ENCODE measurements around the gene SMG7. TPM values are rescaled to one million over a fixed set of nuclear protein-coding genes. Genes with fewer than 3 reads are reported as not detected.

Gene SMG7
- polyA plus RNA-seq, 4 donors = 68.4 to 80.7 (median 69.6) TPM

GRCh38 chr1:183554577-183554976 lies 82.3 kb downstream of the SMG7 start:
- DNase-seq (ENCODE audit: low read depth in 4 of 4, low spot score in 3 of 4) = no peak

DNA sequence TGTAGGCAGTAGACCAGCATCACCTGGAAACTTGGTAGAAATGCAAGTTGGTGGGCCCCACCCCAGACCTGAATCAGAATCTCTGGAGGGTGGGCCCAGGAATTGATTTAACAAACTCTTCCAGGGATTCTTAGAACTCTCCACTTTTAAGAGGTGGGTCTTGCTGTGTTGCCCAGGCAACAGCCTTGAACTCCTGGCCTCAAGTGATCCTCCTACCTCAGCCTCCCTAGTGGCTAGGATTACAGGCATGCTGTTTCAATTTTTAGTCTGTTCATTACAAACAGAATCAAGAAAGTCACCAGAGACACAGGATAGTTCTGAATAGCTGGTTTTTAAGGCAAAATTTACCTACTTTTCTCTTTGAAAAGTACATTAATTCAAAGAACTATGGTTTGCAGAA lies 86.8 kb downstream of the SMG7 start:
- no peak for DNase-seq (ENCODE audit: low read depth in 4 of 4, low spot score in 3 of 4)

DNA sequence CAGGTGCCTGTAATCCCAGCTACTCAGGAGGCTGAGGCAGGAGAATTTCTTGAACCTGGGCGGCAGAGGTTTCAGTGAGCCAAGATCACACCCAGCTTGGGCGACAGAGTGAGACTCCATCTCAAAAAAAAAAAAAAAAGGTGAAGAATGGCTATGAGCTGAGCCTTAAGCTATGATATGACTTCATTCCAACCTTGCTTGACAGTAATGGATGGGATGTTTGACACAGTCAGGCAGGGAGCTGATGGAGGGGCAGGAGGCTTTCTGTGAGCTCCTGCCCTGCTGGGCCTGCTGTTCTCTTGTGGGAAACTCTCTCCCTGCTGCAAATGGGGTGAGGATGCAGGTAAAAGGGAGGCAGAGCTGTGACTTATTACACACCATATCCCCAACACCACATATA lies 90.4 kb downstream of the SMG7 start:
- DNase-seq (ENCODE audit: low read depth in 4 of 4, low spot score in 3 of 4) = no peak

DNA sequence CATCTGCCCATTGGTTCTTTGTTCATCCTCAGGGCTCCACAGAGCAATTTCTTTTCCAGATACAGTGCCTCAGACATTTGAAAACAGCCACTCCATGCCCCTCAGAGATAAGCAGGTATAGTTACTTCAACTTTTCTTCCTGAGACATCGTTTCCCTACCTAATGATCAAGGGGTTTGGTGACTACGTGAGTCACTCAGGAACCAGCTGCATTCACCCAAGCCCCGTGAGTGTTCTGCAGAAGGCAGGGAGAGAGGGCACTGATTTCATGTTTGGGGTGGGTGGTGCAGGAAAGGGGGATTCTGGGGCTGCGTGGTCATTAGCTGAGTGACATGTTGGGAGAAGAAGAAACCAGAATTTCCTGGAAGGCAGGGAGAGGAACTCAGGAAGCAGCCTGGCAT lies 93.0 kb downstream of the SMG7 start:
- DNase-seq (ENCODE audit: low read depth in 4 of 4, low spot score in 3 of 4) = no peak

DNA sequence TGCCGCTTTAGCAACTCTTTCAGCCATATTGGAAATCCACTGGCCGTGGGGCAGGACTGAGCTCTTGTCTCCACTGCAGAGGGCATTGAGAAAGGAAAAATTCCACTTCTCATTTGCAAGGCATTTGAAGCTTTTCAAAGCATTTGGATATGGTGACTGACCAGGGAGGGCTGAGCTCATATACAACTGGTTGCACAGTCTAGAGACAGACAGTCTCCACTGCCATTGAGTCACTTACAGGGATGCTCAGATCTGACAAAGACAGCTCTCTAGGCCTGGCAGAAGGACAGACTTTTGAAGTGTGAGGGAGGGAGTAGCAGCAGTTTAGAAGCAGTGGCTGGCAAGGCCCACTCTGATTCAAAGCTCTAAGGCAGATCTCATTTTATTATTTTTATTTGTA lies 93.7 kb downstream of the SMG7 start:
- no peak for DNase-seq (ENCODE audit: low read depth in 4 of 4, low spot score in 3 of 4)

DNA sequence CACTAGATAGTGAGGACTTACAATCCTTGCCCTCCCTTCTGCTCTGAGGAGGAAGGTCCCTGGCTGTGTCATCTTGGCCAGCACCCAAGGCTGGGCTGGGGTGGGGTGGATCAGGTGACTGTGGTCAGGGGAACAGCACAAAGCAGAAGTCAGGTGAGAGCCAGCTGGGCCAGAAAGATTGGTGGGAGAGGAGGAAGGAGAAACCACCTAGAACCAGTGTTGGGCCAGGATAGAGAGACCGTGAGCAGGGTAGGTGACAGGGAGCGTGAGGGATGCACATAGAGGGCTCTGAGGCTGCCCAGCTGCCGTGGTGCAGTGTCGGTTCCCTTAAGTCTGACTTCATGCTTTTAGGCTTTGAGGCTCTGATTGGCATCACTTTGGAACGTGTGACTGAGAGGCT lies 95.3 kb downstream of the SMG7 start:
- DNase-seq (ENCODE audit: low read depth in 4 of 4, low spot score in 3 of 4) = no peak

DNA sequence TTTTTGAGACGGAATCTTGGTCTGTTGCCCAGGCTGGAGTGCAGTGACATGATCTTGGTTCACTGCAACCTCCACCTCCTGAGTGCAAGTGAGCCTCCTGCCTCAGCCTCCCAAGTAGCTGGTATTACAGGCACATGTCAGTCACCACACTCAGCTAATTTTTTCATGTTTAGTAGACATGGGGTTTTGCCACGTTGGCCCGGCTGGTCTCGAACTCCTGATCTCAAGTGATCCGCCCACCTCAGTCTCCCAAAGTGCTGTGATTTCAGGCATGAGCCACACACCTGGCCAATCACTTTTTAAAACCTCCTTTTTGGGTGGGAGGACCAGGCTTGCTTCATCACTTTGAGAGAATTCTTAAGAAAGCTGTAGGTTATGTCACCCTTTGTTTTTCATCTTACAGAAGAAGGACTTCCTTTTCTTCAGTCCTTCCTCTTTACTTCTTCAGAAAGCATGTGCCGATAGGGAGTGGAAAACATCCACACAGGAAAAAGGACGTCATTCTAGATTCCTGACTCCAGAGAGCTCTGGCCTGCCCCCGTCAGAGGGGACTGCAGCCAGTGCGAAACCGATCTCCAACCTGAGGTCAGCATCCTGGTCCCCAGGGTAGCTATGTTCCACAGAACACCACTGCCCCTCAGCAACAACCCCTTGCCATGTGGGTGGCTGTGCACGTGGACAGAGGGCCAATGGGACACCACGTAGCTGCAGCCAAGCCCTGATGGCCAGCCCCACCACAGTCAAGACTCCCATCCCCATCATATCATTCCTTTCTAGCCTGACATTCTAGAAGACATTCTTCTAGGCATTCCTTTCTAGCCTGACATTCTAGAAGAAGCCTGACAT lies 96.1 kb downstream of the SMG7 start:
- no peak for DNase-seq (ENCODE audit: low read depth in 4 of 4, low spot score in 3 of 4)

- DNase-seq (ENCODE audit: low read depth in 4 of 4, low spot score in 3 of 4) = no peak
These were observed 96.8 kb downstream of the SMG7 start for GRCh38 chr1:183569141-183569540.

- no peak for DNase-seq (ENCODE audit: low read depth in 4 of 4, low spot score in 3 of 4)
These were observed 97.5 kb downstream of the SMG7 start for GRCh38 chr1:183569801-183570200.

GRCh38 chr1:183570451-183570850 lies 98.2 kb downstream of the SMG7 start:
- no peak for DNase-seq (ENCODE audit: low read depth in 4 of 4, low spot score in 3 of 4)

DNA sequence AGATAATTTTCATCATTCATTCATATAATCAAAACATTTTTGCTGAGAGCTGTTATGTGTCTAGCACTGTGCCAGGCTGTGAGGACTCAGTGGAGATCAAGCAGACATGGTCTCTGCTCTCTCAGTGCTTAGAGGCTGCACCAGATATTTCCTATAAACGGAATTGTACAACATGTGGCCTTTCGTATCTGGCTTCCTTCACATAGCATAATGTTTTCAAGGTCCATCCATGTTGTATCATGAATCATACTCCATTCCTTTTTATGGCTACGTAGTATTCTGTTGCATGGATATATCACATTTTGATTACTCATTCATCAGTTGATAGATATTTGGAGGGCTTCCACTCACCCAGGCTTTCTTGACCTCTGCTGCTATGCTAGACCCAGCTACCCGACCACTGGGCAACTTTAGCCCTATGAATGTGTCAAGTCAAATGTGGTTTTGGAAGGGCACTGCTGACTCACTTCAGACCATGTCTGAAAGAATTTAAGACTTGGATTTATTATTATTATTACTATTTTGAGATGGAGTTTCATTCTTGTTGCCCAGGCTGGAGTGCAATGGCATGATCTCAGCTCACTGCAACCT lies 99.5 kb downstream of the SMG7 start:
- DNase-seq (ENCODE audit: low read depth in 4 of 4, low spot score in 3 of 4) = no peak

DNA sequence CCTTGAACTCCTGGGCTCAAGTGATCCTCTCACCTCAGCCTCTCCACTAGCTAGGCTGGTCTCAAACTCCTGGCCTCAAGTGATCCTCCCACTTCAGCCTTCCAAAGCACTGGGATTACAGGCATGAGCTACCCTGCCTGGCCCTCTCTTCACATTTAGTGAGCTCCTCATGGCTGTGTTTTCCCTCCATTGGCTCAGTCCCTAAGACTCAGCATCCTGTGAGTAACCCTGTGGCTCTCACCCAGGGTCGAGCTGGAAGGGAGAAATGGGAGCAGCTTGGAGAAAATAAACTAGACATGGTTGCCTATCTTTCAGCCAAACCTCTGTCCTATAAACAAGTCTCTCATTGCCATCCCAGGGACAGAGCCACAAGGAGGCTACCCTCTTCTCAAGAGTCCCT lies 100.4 kb downstream of the SMG7 start:
- no peak for DNase-seq (ENCODE audit: low read depth in 4 of 4, low spot score in 3 of 4)

DNA sequence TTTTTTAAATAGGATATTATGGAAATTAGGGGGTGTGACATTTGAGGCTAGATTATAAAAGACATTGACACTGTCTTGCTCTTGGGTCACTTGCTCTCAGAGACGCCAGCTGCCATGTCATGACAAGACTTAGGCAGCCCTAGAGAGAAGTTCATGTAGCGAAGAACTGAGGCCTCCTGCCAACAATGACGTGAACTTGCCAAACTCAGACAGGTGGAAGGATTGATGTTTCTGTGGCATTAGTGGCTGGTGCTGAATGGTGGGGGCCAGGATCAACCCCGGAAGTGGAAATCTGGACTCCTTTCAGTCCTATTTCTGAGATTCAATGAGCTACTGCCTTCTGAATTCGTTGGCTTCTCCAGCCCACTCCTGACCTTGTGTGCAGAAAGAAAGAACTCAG lies 103.3 kb downstream of the SMG7 start:
- DNase-seq (ENCODE audit: low read depth in 4 of 4, low spot score in 3 of 4) = no peak

DNA sequence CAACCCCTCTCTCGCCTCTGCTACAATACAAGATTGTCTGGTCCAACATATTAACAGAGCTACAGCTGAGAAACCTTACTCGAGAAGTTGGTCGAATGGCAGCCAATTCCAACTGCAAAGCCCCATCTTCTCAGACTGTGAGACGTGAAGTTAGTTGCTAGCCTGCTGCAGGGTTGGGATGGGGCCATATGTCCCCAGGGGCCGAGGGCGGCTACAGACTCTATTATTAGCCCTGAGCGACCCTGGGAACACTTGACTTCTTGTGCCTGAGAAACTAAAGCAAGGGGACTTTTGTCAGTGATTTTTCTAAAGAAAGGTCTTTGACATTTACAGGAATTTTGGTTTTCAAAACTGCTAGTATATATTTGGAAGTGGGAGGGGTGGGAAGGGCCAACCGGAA lies 104.2 kb downstream of the SMG7 start:
- no peak for DNase-seq (ENCODE audit: low read depth in 4 of 4, low spot score in 3 of 4)

GRCh38 chr1:183577897-183578465 lies 105.7 kb downstream of the SMG7 start:
- DNase-seq (ENCODE audit: low read depth in 4 of 4, low spot score in 3 of 4) = no peak

GRCh38 chr1:183578856-183579255 lies 106.6 kb downstream of the SMG7 start:
- DNase-seq (ENCODE audit: low read depth in 4 of 4, low spot score in 3 of 4) = no peak

- DNase-seq (ENCODE audit: low read depth in 4 of 4, low spot score in 3 of 4) = peak in 2 of 4 donors; percentile 18 to 31
These were observed 108.0 kb downstream of the SMG7 start for GRCh38 chr1:183580281-183580682.

- DNase-seq (ENCODE audit: low read depth in 4 of 4, low spot score in 3 of 4) = no peak
These were observed 109.9 kb downstream of the SMG7 start for GRCh38 chr1:183582021-183582713.

GRCh38 chr1:183583466-183583865 lies 111.2 kb downstream of the SMG7 start:
- no peak for DNase-seq (ENCODE audit: low read depth in 4 of 4, low spot score in 3 of 4)

DNA sequence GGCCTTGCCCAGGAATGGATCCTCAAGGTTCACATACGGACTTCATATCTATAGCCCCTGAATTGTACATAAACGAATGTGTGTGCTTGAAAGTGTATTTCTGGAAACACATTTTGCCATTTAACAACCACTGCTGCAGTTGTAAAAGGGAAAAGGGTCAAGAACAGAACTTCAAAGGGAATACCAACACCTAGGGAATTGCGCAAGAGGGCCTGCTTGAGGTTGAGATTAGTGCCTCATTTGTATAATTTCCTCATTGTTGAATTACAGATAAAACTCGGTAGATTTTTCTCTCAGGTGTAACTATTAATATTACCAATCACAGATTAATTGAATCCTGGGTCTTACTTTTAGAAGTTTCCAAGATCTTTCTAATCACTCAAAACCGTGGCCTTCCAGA lies 111.8 kb downstream of the SMG7 start:
- DNase-seq (ENCODE audit: low read depth in 4 of 4, low spot score in 3 of 4) = no peak

GRCh38 chr1:183585038-183585437 lies 112.7 kb downstream of the SMG7 start:
- DNase-seq (ENCODE audit: low read depth in 4 of 4, low spot score in 3 of 4) = no peak
